WTC11 (cell line): ENCODE measurements around the gene ARHGAP26.

Experiments used
- ATF1 ChIP-seq: sonication (generic); formaldehyde crosslinking; IDR thresholded peaks from 2 replicates; pipeline ENCODE4 v1.8.1; 2023; ENCODE audit warnings: mild to moderate bottlenecking, moderate library complexity, missing genetic modification reagents
- CREB1 ChIP-seq: sonication (generic); formaldehyde crosslinking; IDR thresholded peaks from 2 replicates; pipeline ENCODE4 v1.8.0; 2023; ENCODE audit warnings: mild to moderate bottlenecking, missing genetic modification reagents
- CREM ChIP-seq: sonication (generic); formaldehyde crosslinking; IDR thresholded peaks from 2 replicates; pipeline ENCODE4 v1.8.1; 2022; ENCODE audit warnings: mild to moderate bottlenecking, missing genetic modification reagents, moderate library complexity
- CTCF ChIP-seq: fragments of 200-600 bp; IDR thresholded peaks from 2 replicates; pipeline ENCODE4 v1.8.0; 2022; ENCODE audit warnings: antibody characterized with exemption
- FOXK1 ChIP-seq: sonication (generic); formaldehyde crosslinking; IDR thresholded peaks from 2 replicates; pipeline ENCODE4 v1.8.0; 2022; ENCODE audit warnings: mild to moderate bottlenecking, moderate library complexity, missing genetic modification reagents
- GABPB1 ChIP-seq: sonication (generic); formaldehyde crosslinking; IDR thresholded peaks from 2 replicates; pipeline ENCODE4 v1.8.1; 2023; ENCODE audit warnings: mild to moderate bottlenecking, missing genetic modification reagents
- IRF2 ChIP-seq: sonication (generic); formaldehyde crosslinking; IDR thresholded peaks from 2 replicates; pipeline ENCODE4 v1.8.0; 2022; ENCODE audit warnings: low read depth, missing genetic modification reagents, borderline replicate concordance
- JUN ChIP-seq: sonication (generic); formaldehyde crosslinking; IDR thresholded peaks from 2 replicates; pipeline ENCODE4 v1.8.0; 2023; ENCODE audit warnings: mild to moderate bottlenecking, missing genetic modification reagents
- NFYB ChIP-seq: sonication (generic); formaldehyde crosslinking; conservative IDR thresholded peaks from 2 replicates; pipeline ENCODE4 v1.8.0; 2022; ENCODE audit warnings: low read depth, missing genetic modification reagents
- ZNF512 ChIP-seq: sonication (generic); formaldehyde crosslinking; IDR thresholded peaks from 2 replicates; pipeline ENCODE4 v1.8.1; 2022; ENCODE audit warnings: missing genetic modification reagents, borderline replicate concordance
- ZNF532 ChIP-seq: fragments of 250-450 bp; sonication (Bioruptor Pico); IDR thresholded peaks from 2 replicates; pipeline ENCODE4 v1.9.0; 2021; ENCODE audit warnings: mild to moderate bottlenecking, borderline replicate concordance
- TF ChIP-seq, protein P1 (sequence below): sonication (generic); formaldehyde crosslinking; IDR thresholded peaks from 2 replicates; pipeline ENCODE4 v1.8.0; 2022; ENCODE audit warnings: mild to moderate bottlenecking, missing genetic modification reagents

- no peak for TF ChIP-seq GABPB1 (CRISPR knock-in tag)
- TF ChIP-seq IRF2 (CRISPR knock-in tag) = no peak
- TF ChIP-seq CTCF = no peak
- no peak for TF ChIP-seq CREM (CRISPR knock-in tag)
- TF ChIP-seq, protein P1, sequence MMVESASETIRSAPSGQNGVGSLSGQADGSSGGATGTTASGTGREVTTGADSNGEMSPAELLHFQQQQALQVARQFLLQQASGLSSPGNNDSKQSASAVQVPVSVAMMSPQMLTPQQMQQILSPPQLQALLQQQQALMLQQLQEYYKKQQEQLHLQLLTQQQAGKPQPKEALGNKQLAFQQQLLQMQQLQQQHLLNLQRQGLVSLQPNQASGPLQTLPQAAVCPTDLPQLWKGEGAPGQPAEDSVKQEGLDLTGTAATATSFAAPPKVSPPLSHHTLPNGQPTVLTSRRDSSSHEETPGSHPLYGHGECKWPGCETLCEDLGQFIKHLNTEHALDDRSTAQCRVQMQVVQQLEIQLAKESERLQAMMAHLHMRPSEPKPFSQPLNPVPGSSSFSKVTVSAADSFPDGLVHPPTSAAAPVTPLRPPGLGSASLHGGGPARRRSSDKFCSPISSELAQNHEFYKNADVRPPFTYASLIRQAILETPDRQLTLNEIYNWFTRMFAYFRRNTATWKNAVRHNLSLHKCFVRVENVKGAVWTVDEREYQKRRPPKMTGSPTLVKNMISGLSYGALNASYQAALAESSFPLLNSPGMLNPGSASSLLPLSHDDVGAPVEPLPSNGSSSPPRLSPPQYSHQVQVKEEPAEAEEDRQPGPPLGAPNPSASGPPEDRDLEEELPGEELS (CRISPR knock-in tag) = no peak
- TF ChIP-seq ZNF532 (CRISPR knock-in tag) = no peak
- no peak for TF ChIP-seq NFYB (CRISPR knock-in tag)
- TF ChIP-seq CREB1 (CRISPR knock-in tag) = no peak
- no peak for TF ChIP-seq JUN (CRISPR knock-in tag)
- no peak for TF ChIP-seq ZNF512 (CRISPR knock-in tag)
- TF ChIP-seq FOXK1 = no peak
- TF ChIP-seq ATF1 = no peak
Measured at GRCh38 chr5:143106174-143106573, 336.0 kb downstream of the ARHGAP26 start.
